Neural progenitor cell (in vitro differentiated cells): ENCODE results near the gene CST8. TPM values are rescaled to one million over a fixed set of nuclear protein-coding genes. Genes with fewer than 3 reads are reported as not detected.

Experiments used
- DNase-seq: peaks from one replicate; pipeline ENCODE4 v3.0.0-alpha.2; 2016; ENCODE audit warnings: low spot score
- H2AFZ ChIP-seq: fragments of 200-600 bp; sonication (generic); replicated peaks from 2 replicates; pipeline ENCODE4 v1.6.1; 2016; ENCODE audit warnings: antibody characterized with exemption
- H3F3A ChIP-seq: fragments of 200-600 bp; sonication (generic); 2 replicates; pipeline ENCODE4 v1.6.1; 2016; ENCODE audit warnings: antibody characterized with exemption, low read depth
- H3K27ac ChIP-seq: fragments of 200-600 bp; sonication (generic); 2 replicates; pipeline ENCODE4 v1.5.1; 2016; ENCODE audit warnings: mild to moderate bottlenecking
- H3K27me3 ChIP-seq: fragments of 200-600 bp; sonication (generic); 2 replicates; pipeline ENCODE4 v1.6.1; 2016; ENCODE audit warnings: mild to moderate bottlenecking, moderate library complexity
- H3K36me3 ChIP-seq: fragments of 200-600 bp; sonication (generic); 2 replicates; pipeline ENCODE4 v1.5.1; 2016
- H3K4me1 ChIP-seq: fragments of 200-600 bp; sonication (generic); 2 replicates; pipeline ENCODE4 v1.6.1; 2016; ENCODE audit warnings: mixed run types
- H3K4me2 ChIP-seq: fragments of 200-600 bp; sonication (generic); 2 replicates; pipeline ENCODE4 v1.6.1; 2016
- H3K4me3 ChIP-seq: fragments of 200-600 bp; sonication (generic); 2 replicates; pipeline ENCODE4 v1.5.1; 2016
- H3K79me2 ChIP-seq: fragments of 200-600 bp; sonication (generic); 2 replicates; pipeline ENCODE4 v1.6.1; 2016; ENCODE audit warnings: low read depth
- H3K9ac ChIP-seq: fragments of 200-600 bp; sonication (generic); 2 replicates; pipeline ENCODE4 v1.6.1; 2016
- H3K9me3 ChIP-seq: fragments of 200-600 bp; sonication (generic); 2 replicates; pipeline ENCODE4 v1.5.1; 2016; ENCODE audit warnings: low read depth
- H4K20me1 ChIP-seq: fragments of 200-600 bp; sonication (generic); 2 replicates; pipeline ENCODE4 v1.6.1; 2016; ENCODE audit warnings: low read depth
- H3K27ac Mint-ChIP-seq: 3 replicates; pipeline ENCODE4 v1.8.0; 2021; ENCODE audit warnings: mixed read lengths
- H3K27me3 Mint-ChIP-seq: 2 replicates; pipeline ENCODE4 v1.8.0; 2022; ENCODE audit warnings: low read depth, mild to moderate bottlenecking, inconsistent platforms, moderate library complexity, mixed read lengths; ENCODE audit not compliant: insufficient read depth
- H3K36me3 Mint-ChIP-seq: 3 replicates; pipeline ENCODE4 v1.8.0; 2021; ENCODE audit warnings: mixed read lengths
- H3K4me1 Mint-ChIP-seq: 3 replicates; pipeline ENCODE4 v1.8.0; 2021; ENCODE audit warnings: mixed read lengths
- H3K4me3 Mint-ChIP-seq: 3 replicates; pipeline ENCODE4 v1.8.0; 2021; ENCODE audit warnings: mild to moderate bottlenecking, moderate library complexity, mixed read lengths
- H3K9me3 Mint-ChIP-seq: 3 replicates; pipeline ENCODE4 v1.8.0; 2020; ENCODE audit warnings: mixed read lengths
- CTCF ChIP-seq: fragments of 200-600 bp; sonication (generic); IDR thresholded peaks from 2 replicates; pipeline ENCODE4 v1.5.1; 2017; ENCODE audit warnings: antibody characterized with exemption, mild to moderate bottlenecking
- EZH2 ChIP-seq: fragments of 200-600 bp; sonication (generic); IDR thresholded peaks from 2 replicates; pipeline ENCODE4 v1.6.1; 2017; ENCODE audit warnings: antibody characterized with exemption, mild to moderate bottlenecking, moderate library complexity
- EZH2phosphoT487 ChIP-seq: fragments of 200-600 bp; sonication (generic); IDR thresholded peaks from 2 replicates; pipeline ENCODE4 v1.6.1; 2017; ENCODE audit warnings: antibody characterized with exemption
- total RNA-seq: library from RNA; depleted of rRNA; stranded (reverse); fragments of >200 nt; gene quantifications from 2 replicates; pipeline ENCODE4 v1.2.3, GENCODE V29; 2015; ENCODE audit warnings: low replicate concordance

Gene CST8
- total RNA-seq, 1 donor from 2014 or later, result not detected

DNA sequence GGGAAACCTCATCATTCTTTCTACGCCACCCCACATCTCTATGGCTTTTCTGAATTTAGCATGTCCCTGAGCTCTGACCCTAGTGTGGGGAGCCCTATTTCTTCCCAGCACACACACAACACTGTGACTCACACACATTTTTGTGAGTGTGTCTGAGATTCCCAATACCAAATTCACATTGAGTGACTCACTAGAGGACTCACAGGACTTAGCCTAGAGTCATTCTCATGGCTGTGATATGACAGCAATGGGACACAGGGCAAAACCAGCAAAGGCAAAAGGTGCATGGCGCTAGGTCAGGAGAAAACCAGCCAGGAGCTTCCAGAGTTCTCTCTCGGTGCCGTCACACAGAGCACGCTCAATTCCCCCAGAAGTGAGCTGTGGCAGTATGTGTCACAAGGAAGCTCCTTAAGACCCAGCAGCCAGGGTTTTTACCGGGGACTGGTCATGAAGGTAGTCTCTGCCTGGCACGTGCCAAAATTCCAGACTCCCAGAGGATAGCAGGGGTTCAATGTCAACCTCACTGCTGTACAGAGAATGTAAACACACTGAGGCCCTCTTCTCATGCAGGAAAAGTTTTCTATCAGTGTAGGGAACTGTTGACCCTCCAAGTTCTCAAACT is 45.2 kb upstream of the CST8 start:
- Histone ChIP-seq H3K4me3 (no peak overlapping the region), H3K27me3 (no peaks in the 10 kb centered on the region), H3K4me2 (no peak overlapping the region), H3K9me3 (no peaks in the 10 kb centered on the region), H3F3A (no peaks in the 10 kb centered on the region), H3K4me1 (no peaks in the 10 kb centered on the region), H3K9ac (no peak overlapping the region), H2AFZ (no peak overlapping the region), H3K27ac (no peak overlapping the region), H4K20me1 (no peaks in the 10 kb centered on the region), H3K79me2 (no peaks in the 10 kb centered on the region), H3K36me3 (no peaks in the 10 kb centered on the region)
- H3K27ac Mint-ChIP-seq, result no peak overlapping the region
- H3K27me3 Mint-ChIP-seq, result peaks cover 5% of the 10 kb centered on the region
- DNase-seq, result no peak
- TF ChIP-seq CTCF, result no peak
- no peak for TF ChIP-seq EZH2phosphoT487
- no peak for TF ChIP-seq EZH2
- H3K4me3 Mint-ChIP-seq, result no peak overlapping the region
- no peaks in the 10 kb centered on the region for H3K9me3 Mint-ChIP-seq
- peaks cover 6% of the 10 kb centered on the region for H3K4me1 Mint-ChIP-seq
- no peaks in the 10 kb centered on the region for H3K36me3 Mint-ChIP-seq

DNA sequence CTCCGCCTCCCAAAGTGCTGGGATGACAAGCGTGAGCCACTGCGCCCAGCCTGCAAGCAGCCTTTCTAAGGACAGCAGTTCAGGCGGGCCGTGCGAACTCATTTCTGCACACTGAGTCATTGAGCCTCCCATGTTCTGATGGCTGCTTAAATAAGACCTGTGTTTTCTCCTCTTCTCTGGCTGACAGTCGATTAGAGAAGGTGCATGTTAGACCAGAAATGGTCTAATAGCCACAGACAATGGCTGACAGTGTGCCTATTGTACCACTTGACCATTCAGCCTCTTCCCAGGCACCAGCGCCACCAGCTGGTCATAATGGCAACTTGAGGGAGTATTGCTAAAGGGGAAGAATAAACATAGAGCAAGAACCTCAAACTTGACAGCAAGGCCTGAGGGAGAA is 44.4 kb upstream of the CST8 start:
- no peaks in the 10 kb centered on the region for H3K9me3 ChIP-seq

GRCh38 chr20:23448167-23448566 is 42.8 kb upstream of the CST8 start:
- H3K27me3 ChIP-seq, result no peaks in the 10 kb centered on the region
- no peak overlapping the region for H3K4me2 ChIP-seq
- peaks cover 6% of the 10 kb centered on the region for H3K27me3 Mint-ChIP-seq
- no peaks in the 10 kb centered on the region for H3K9me3 ChIP-seq
- peaks cover 3% of the 10 kb centered on the region for H3K4me1 ChIP-seq
- H3K9ac ChIP-seq, result no peak overlapping the region
- DNase-seq, result no peak
- no peaks in the 10 kb centered on the region for H3K9me3 Mint-ChIP-seq
- H3K36me3 Mint-ChIP-seq, result no peaks in the 10 kb centered on the region
- TF ChIP-seq EZH2 (no peak), EZH2phosphoT487 (no peak), CTCF (no peak)
- H3K79me2 ChIP-seq, result no peaks in the 10 kb centered on the region
- no peaks in the 10 kb centered on the region for H3K36me3 ChIP-seq
- H4K20me1 ChIP-seq, result no peaks in the 10 kb centered on the region
- no peak overlapping the region for H3K4me3 Mint-ChIP-seq
- no peaks in the 10 kb centered on the region for H3F3A ChIP-seq
- H3K27ac ChIP-seq, result no peak overlapping the region
- H3K4me3 ChIP-seq, result no peak overlapping the region
- H3K4me1 Mint-ChIP-seq, result peaks cover 10% of the 10 kb centered on the region
- H2AFZ ChIP-seq, result no peak overlapping the region
- H3K27ac Mint-ChIP-seq, result no peak overlapping the region

More for the DNA sequence above, 44.4 kb upstream of the CST8 start:
- no peak overlapping the region for H2AFZ ChIP-seq
- peaks cover 2% of the 10 kb centered on the region for H3K4me1 ChIP-seq
- no peak overlapping the region for H3K9ac ChIP-seq
- DNase-seq, result peak; percentile 86
- no peaks in the 10 kb centered on the region for H3F3A ChIP-seq
- H3K9me3 Mint-ChIP-seq, result no peaks in the 10 kb centered on the region
- H3K36me3 ChIP-seq, result no peaks in the 10 kb centered on the region
- peaks cover 6% of the 10 kb centered on the region for H3K27me3 Mint-ChIP-seq
- H3K27ac Mint-ChIP-seq, result no peak overlapping the region
- H3K4me2 ChIP-seq, result no peak overlapping the region
- TF ChIP-seq EZH2 (no peak), CTCF (peak; percentile 89)
- H3K79me2 ChIP-seq, result no peaks in the 10 kb centered on the region
- no peaks in the 10 kb centered on the region for H3K27me3 ChIP-seq
- no peak overlapping the region for H3K27ac ChIP-seq
- H3K4me1 Mint-ChIP-seq, result peaks cover 6% of the 10 kb centered on the region
- no peaks in the 10 kb centered on the region for H4K20me1 ChIP-seq
- H3K4me3 Mint-ChIP-seq, result no peak overlapping the region
- no peaks in the 10 kb centered on the region for H3K36me3 Mint-ChIP-seq
- H3K4me3 ChIP-seq, result no peak overlapping the region
